Neutrophil (primary cell): ENCODE data around the gene MGAT4A.
"Not testable (repeated sequence)": the region's sequence is repeated elsewhere in the genome, so short reads cannot be mapped to it uniquely, and the experiment has no call there.

ENCODE experiments used
- H3K27ac ChIP-seq: fragments of 200-600 bp; sonication (generic); 2 replicates; pipeline ENCODE4 v1.5.1; 2016; ENCODE audit warnings: mild to moderate bottlenecking, moderate library complexity
- H3K27me3 ChIP-seq: fragments of 200-600 bp; sonication (generic); 2 replicates; pipeline ENCODE4 v1.6.0; 2016; ENCODE audit warnings: mild to moderate bottlenecking
- H3K36me3 ChIP-seq: fragments of 200-600 bp; sonication (generic); 2 replicates; pipeline ENCODE4 v1.5.1; 2017
- H3K4me1 ChIP-seq, 2 experiments: fragments of 200-600 bp in 1 of 2; sonication (generic) in 1 of 2; 1 replicate in 1 of 2; 2 replicates in 1 of 2; pipeline versions ENCODE4 v1.5.1 to v1.6.1; 2013 to 2016; ENCODE audit warnings: low read depth in 1 of 2, low read length in 1 of 2, mild to moderate bottlenecking in 1 of 2, moderate library complexity in 1 of 2; ENCODE audit not compliant: control insufficient read depth in 1 of 2, insufficient read depth in 1 of 2
- H3K4me3 ChIP-seq, 2 experiments: fragments of 200-600 bp in 1 of 2; sonication (generic) in 1 of 2; 1 replicate in 1 of 2; 2 replicates in 1 of 2; pipeline ENCODE4 v1.5.1; 2013 to 2016; ENCODE audit warnings: low read depth in 1 of 2, low read length in 1 of 2, mild to moderate bottlenecking in 1 of 2, moderate library complexity in 1 of 2
- H3K9me3 ChIP-seq: fragments of 200-600 bp; sonication (generic); 2 replicates; pipeline ENCODE4 v1.5.1; 2016
- TF ChIP-seq, protein P1 (sequence below): fragments of 200-600 bp; sonication (generic); IDR thresholded peaks from 2 replicates; pipeline ENCODE4 v1.5.1; 2016; ENCODE audit warnings: antibody characterized with exemption

The MGAT4A gene

DNA sequence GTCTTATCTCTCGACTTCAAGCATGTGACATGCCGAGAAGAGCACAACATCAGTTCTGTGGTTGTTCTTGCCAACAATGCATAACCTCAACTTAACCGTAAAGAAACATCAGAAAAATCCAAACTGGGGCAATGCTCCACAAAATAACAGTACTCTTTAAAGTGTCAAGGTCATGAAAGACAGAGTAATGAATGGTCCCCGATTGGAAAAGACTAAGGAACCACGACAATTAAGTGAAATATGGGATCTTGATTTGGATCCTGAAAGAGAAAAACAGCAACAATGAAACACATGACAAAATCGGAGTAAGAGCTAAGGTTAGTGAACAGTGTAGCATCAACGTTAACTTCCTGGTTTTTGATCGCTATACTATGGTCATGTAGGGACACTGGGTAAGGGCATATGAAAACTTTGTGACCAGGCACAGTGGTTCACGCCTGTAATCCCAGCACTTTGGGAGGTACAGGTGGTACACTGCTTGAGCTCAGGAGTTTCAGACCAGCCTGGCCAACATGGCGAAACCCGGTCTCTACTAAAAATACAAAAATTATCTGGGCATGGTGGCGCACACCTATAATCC lies 67.3 kb downstream of the MGAT4A start:
- Histone ChIP-seq H3K4me1 (peaks cover 29 to 35% of the 10 kb centered on the region in 2 experiments), H3K4me3 (no peak overlapping the region), H3K36me3 (no peaks in the 10 kb centered on the region), H3K9me3 (no peaks in the 10 kb centered on the region), H3K27me3 (no peaks in the 10 kb centered on the region), H3K27ac (peak overlapping the region; percentile 78)
- TF ChIP-seq, protein P1, sequence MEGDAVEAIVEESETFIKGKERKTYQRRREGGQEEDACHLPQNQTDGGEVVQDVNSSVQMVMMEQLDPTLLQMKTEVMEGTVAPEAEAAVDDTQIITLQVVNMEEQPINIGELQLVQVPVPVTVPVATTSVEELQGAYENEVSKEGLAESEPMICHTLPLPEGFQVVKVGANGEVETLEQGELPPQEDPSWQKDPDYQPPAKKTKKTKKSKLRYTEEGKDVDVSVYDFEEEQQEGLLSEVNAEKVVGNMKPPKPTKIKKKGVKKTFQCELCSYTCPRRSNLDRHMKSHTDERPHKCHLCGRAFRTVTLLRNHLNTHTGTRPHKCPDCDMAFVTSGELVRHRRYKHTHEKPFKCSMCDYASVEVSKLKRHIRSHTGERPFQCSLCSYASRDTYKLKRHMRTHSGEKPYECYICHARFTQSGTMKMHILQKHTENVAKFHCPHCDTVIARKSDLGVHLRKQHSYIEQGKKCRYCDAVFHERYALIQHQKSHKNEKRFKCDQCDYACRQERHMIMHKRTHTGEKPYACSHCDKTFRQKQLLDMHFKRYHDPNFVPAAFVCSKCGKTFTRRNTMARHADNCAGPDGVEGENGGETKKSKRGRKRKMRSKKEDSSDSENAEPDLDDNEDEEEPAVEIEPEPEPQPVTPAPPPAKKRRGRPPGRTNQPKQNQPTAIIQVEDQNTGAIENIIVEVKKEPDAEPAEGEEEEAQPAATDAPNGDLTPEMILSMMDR, result no peak

DNA sequence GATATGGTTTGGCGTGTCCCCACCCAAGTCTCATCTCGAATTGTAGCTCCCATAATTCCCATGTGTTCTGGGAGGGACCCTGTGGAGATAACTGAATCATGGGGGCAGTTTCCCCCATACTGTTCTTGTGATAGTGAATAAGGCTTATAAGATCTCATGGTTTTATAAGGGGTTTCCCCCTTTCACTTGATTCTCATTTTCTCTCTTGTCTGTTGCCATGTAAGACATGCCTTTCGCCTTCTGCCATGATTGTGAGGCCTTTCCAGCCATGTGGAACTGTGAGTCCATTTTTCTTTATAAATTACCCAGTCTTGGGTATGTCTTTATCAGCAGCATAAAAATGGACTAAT lies 71.5 kb downstream of the MGAT4A start:
- not testable (repeated sequence) for H3K36me3 ChIP-seq, H3K27ac ChIP-seq, H3K27me3 ChIP-seq, H3K4me3 ChIP-seq, H3K9me3 ChIP-seq
- peaks cover 39 to 51% of the 10 kb centered on the region in 2 experiments for H3K4me1 ChIP-seq

DNA sequence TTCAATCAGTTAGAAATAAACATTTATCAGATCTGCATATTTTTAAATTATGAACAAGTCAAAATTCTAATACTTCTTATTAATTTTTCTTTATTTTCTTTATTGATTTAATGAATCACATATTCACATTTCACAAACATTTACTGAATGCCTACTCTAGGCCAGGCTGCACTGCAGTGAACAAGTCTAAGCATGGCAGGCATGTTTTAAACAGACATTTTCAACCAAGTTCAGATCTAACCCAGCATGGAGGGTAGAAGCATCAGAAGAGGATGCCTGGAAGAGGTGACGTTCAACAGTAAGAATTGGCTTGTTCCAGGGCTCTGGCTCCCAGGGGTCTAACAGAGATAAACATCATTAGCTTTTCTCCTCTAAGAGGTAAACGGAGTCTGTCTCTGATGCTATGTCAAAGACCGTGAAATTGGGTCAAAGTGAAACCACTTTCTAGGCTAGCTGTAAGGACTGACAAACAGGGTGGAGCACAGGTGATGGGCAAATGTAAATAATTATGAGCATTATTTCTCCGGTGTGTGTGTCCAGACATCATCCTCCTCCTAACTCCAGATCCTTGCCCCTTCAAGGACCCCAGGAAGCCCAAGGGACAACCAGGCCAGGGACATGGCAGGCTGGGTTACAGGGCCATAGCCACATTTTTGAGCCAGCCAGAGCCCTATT lies 72.0 kb downstream of the MGAT4A start:
- Histone ChIP-seq H3K27me3 (no peaks in the 10 kb centered on the region), H3K4me1 (peaks cover 39 to 46% of the 10 kb centered on the region in 2 experiments), H3K9me3 (no peaks in the 10 kb centered on the region), H3K27ac (no peak overlapping the region), H3K36me3 (no peaks in the 10 kb centered on the region), H3K4me3 (no peak overlapping the region)
- TF ChIP-seq, protein P1, result no peak

DNA sequence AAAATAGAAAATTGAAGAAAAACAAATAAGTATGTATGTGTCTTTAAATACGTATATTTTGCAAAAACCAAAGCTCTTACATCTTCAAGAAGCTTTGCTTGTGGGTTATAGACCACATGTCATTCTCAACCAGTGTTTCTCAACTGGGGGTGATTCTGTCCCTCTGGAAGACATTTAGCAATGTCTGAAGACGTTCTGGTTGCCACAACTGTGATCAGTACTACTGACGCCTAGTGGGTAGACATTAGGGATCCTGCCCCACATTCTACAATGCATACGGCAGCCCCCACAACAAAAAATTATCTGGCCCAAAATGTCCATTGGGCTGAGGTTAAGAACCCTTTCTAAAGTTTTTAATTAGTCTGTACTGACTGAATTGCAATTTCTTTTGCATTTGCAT lies 74.1 kb downstream of the MGAT4A start:
- TF ChIP-seq, protein P1, result no peak
- peaks cover 33 to 36% of the 10 kb centered on the region in 2 experiments for H3K4me1 ChIP-seq
- H3K36me3 ChIP-seq, result no peaks in the 10 kb centered on the region
- peak overlapping the region; percentile 76 for H3K27ac ChIP-seq
- H3K27me3 ChIP-seq, result no peaks in the 10 kb centered on the region
- H3K4me3 ChIP-seq, result peak overlapping the region in 1 of 2 experiments; percentile 15
- no peaks in the 10 kb centered on the region for H3K9me3 ChIP-seq

DNA sequence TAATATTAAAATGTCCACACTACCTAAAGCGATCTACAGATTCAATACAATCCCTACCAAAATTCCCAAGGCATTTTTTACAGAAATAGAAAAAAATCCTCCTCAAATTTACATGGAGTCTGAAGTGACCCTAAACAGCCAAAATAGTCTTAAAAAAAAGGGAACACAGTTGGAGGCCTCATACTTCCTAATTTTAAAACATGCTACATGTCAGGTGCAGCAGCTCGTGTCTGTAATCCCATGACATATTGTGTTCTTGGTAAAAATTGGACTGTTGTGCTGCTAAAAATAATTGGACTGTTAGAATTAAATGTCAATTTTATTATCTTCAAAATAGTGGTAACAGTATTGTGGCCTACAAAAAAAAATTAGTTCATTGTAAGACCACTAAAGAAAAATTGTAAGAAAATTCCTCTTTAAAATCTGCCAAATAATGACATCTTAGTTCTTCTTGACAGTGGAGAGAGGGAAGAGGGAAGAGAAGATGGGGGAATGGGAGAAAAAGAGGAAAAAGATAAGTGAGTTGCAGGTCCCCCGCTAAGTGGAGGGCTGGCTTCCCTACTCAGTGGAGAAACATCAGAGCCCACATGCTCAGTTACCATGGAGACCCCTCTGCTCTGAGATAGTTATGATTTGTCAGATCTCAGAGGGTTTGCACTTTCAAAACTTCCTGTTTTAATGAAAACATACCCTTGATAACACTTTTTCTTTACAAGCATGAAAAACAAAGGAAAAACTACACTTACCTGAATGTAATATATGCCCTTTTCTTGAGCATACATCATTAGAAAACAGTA lies 76.0 kb downstream of the MGAT4A start:
- H3K4me3 ChIP-seq, result no peak overlapping the region
- TF ChIP-seq, protein P1, result no peak
- no peaks in the 10 kb centered on the region for H3K27me3 ChIP-seq
- peak overlapping the region; percentile 76 for H3K27ac ChIP-seq
- no peaks in the 10 kb centered on the region for H3K9me3 ChIP-seq
- H3K36me3 ChIP-seq, result no peaks in the 10 kb centered on the region
- peaks cover 33 to 36% of the 10 kb centered on the region in 2 experiments for H3K4me1 ChIP-seq

DNA sequence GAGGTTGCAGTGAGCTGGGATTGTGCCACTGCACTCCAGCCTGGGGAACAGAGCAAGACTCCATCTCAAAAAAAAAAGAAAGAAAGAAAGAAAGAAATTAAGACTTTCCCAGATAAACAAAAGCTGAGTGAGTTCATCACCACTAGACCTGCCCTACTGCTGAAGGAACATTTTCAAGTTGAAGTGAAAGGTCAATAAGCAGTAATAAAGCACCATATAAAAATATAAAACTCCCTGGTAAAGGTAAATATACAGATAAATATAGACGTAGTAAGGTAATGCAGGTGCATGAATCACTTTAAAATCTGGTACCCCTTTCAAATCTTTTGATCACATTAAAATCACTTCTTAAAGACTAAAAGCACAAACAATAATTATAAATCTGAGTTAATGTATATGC lies 79.9 kb downstream of the MGAT4A start:
- Histone ChIP-seq H3K27ac (no peak overlapping the region), H3K4me1 (peaks cover 22 to 24% of the 10 kb centered on the region in 2 experiments), H3K4me3 (no peak overlapping the region), H3K27me3 (no peaks in the 10 kb centered on the region), H3K36me3 (peaks cover 16% of the 10 kb centered on the region), H3K9me3 (no peaks in the 10 kb centered on the region)
- TF ChIP-seq, protein P1, result no peak
